Muscle of leg (tissue), 11 donors: ENCODE measurements around the gene STMN3. TPM values are rescaled to one million over a fixed set of nuclear protein-coding genes. Genes with fewer than 3 reads are reported as not detected.
"Not testable (repeated sequence)": the region's sequence is repeated elsewhere in the genome, so short reads cannot be mapped to it uniquely, and the experiment has no call there.

ENCODE experiments used
- DNase-seq: peaks from one replicate; pipeline ENCODE4 v3.0.0; 2013
- H3K27ac ChIP-seq: one replicate; pipeline ENCODE4 v1.5.1; 2013; ENCODE audit warnings: mild to moderate bottlenecking, low read length, control low read depth
- H3K27me3 ChIP-seq: one replicate; pipeline ENCODE4 v1.6.1; 2013; ENCODE audit warnings: low read length; ENCODE audit not compliant: control insufficient read depth, insufficient read depth
- H3K36me3 ChIP-seq: one replicate; pipeline ENCODE4 v1.6.1; 2013; ENCODE audit warnings: low read length; ENCODE audit not compliant: control insufficient read depth, insufficient read depth
- H3K4me1 ChIP-seq: one replicate; pipeline ENCODE4 v1.6.1; 2013; ENCODE audit warnings: low read length; ENCODE audit not compliant: control insufficient read depth, insufficient read depth
- H3K4me3 ChIP-seq: one replicate; pipeline ENCODE4 v1.5.1; 2013; ENCODE audit warnings: low read length, control low read depth
- H3K9me3 ChIP-seq: replicated peaks from 2 replicates; pipeline ENCODE4 v1.6.1; 2013; ENCODE audit warnings: low read depth, low read length; ENCODE audit not compliant: control insufficient read depth
- WGBS: methylation state at CpG from one replicate; pipeline ENCODE4 v1.1.5; 2013; ENCODE audit warnings: missing lambda C conversion rate; ENCODE audit not compliant: insufficient coverage; 5-methylcytosine and 5-hydroxymethylcytosine counted together
- polyA plus RNA-seq, 8 donors: library from polyadenylated mRNA; unstranded; fragments of 120-200 nt; gene quantifications; one replicate each; pipeline versions ENCODE4 v1.2.1 to v1.2.3, GENCODE V29; 2013; ENCODE audit warnings: inconsistent platforms in 1 of 8, low replicate concordance in 1 of 8; ENCODE audit not compliant: insufficient read length in 8 of 8, insufficient read depth in 1 of 8
- total RNA-seq: library from RNA; stranded (reverse); fragments of 120-200 nt; gene quantifications from one replicate; pipeline ENCODE4 v1.2.4, GENCODE V29; 2013

The STMN3 gene
- total and polyA plus RNA-seq, 9 donors = 12.3 to 31.9 (median 18.4) TPM

GRCh38 chr20:63624486-63624885 is 28.7 kb downstream of the STMN3 start:
- Histone ChIP-seq H3K27me3 (no peaks in the 10 kb centered on the region), H3K9me3 (no peaks in the 10 kb centered on the region), H3K4me3 (no peak overlapping the region), H3K36me3 (peaks cover 3% of the 10 kb centered on the region), H3K4me1 (peaks cover 20% of the 10 kb centered on the region), H3K27ac (no peak overlapping the region)
- DNase-seq = no peak
- WGBS = 65% methylated on average over 9 of the region's 15 CpGs

GRCh38 chr20:63622732-63623131 is 30.5 kb downstream of the STMN3 start:
- no peak for DNase-seq

GRCh38 chr20:63622096-63622495 is 31.1 kb downstream of the STMN3 start:
- H3K9me3 ChIP-seq = no peaks in the 10 kb centered on the region
- H3K27me3 ChIP-seq = no peaks in the 10 kb centered on the region
- H3K36me3 ChIP-seq = peaks cover 23% of the 10 kb centered on the region
- no peak for DNase-seq
- H3K4me3 ChIP-seq = no peak overlapping the region
- WGBS = 89% methylated on average over 2 of the region's 4 CpGs
- no peak overlapping the region for H3K27ac ChIP-seq
- H3K4me1 ChIP-seq = peaks cover 5% of the 10 kb centered on the region

More at GRCh38 chr20:63622732-63623131, 30.5 kb downstream of the STMN3 start:
- Histone ChIP-seq H3K4me1 (peaks cover 6% of the 10 kb centered on the region), H3K36me3 (peaks cover 20% of the 10 kb centered on the region), H3K4me3 (no peak overlapping the region), H3K27ac (no peak overlapping the region), H3K27me3 (no peaks in the 10 kb centered on the region), H3K9me3 (no peaks in the 10 kb centered on the region)
- 96% methylated on average over 6 of the region's 14 CpGs for WGBS

GRCh38 chr20:63620991-63621390 is 32.2 kb downstream of the STMN3 start:
- WGBS = 83% methylated on average over 7 of the region's 8 CpGs
- no peak overlapping the region for H3K27ac ChIP-seq
- peaks cover 4% of the 10 kb centered on the region for H3K4me1 ChIP-seq
- H3K27me3 ChIP-seq = no peaks in the 10 kb centered on the region
- no peak for DNase-seq
- peaks cover 32% of the 10 kb centered on the region for H3K36me3 ChIP-seq
- H3K9me3 ChIP-seq = no peaks in the 10 kb centered on the region
- no peak overlapping the region for H3K4me3 ChIP-seq

GRCh38 chr20:63619505-63619904 is 33.7 kb downstream of the STMN3 start:
- H3K4me1 ChIP-seq = no peaks in the 10 kb centered on the region
- 63% methylated on average over 13 of the region's 13 CpGs for WGBS
- no peak overlapping the region for H3K27ac ChIP-seq
- peaks cover 2% of the 10 kb centered on the region for H3K9me3 ChIP-seq
- H3K36me3 ChIP-seq = peaks cover 40% of the 10 kb centered on the region
- DNase-seq = no peak
- no peaks in the 10 kb centered on the region for H3K27me3 ChIP-seq
- no peak overlapping the region for H3K4me3 ChIP-seq

GRCh38 chr20:63619086-63619485 is 34.1 kb downstream of the STMN3 start:
- Histone ChIP-seq H3K27ac (no peak overlapping the region), H3K4me1 (no peaks in the 10 kb centered on the region), H3K36me3 (peaks cover 40% of the 10 kb centered on the region), H3K27me3 (no peaks in the 10 kb centered on the region), H3K9me3 (peaks cover 2% of the 10 kb centered on the region), H3K4me3 (no peak overlapping the region)
- 94% methylated on average over 13 of the region's 16 CpGs for WGBS
- no peak for DNase-seq

GRCh38 chr20:63618291-63618980 is 34.8 kb downstream of the STMN3 start:
- 91% methylated on average over 10 of the region's 11 CpGs for WGBS
- H3K36me3 ChIP-seq = peaks cover 43% of the 10 kb centered on the region
- no peak for DNase-seq
- no peaks in the 10 kb centered on the region for H3K27me3 ChIP-seq
- no peak overlapping the region for H3K27ac ChIP-seq
- peaks cover 2% of the 10 kb centered on the region for H3K9me3 ChIP-seq
- no peaks in the 10 kb centered on the region for H3K4me1 ChIP-seq
- no peak overlapping the region for H3K4me3 ChIP-seq

- H3K27ac ChIP-seq = no peak overlapping the region
- H3K36me3 ChIP-seq = peaks cover 43% of the 10 kb centered on the region
- no peak for DNase-seq
- WGBS = 90% methylated on average over 8 of the region's 8 CpGs
- H3K9me3 ChIP-seq = peaks cover 2% of the 10 kb centered on the region
- no peaks in the 10 kb centered on the region for H3K4me1 ChIP-seq
- H3K27me3 ChIP-seq = no peaks in the 10 kb centered on the region
- H3K4me3 ChIP-seq = no peak overlapping the region
Measured at GRCh38 chr20:63617876-63618265, 35.4 kb downstream of the STMN3 start.

GRCh38 chr20:63617092-63617875 is 35.9 kb downstream of the STMN3 start:
- DNase-seq = no peak
- Histone ChIP-seq H3K36me3 (peaks cover 43% of the 10 kb centered on the region), H3K9me3 (peaks cover 2% of the 10 kb centered on the region), H3K27me3 (no peaks in the 10 kb centered on the region), H3K4me1 (no peaks in the 10 kb centered on the region), H3K4me3 (no peak overlapping the region), H3K27ac (no peak overlapping the region)
- 93% methylated on average over 38 of the region's 41 CpGs for WGBS

GRCh38 chr20:63613863-63614594 is 39.2 kb downstream of the STMN3 start:
- DNase-seq, H3K9me3 ChIP-seq, H3K4me1 ChIP-seq, H3K27ac ChIP-seq, H3K27me3 ChIP-seq, H3K4me3 ChIP-seq: not testable (repeated sequence)
- 100% methylated on average over 2 of the region's 18 CpGs for WGBS
- peaks cover 36% of the 10 kb centered on the region for H3K36me3 ChIP-seq
